H1 (cell line): ENCODE data around the gene DNAJB12. TPM values are rescaled to one million over a fixed set of nuclear protein-coding genes. Genes with fewer than 3 reads are reported as not detected.

Experiments
- BACH1 ChIP-seq: IDR thresholded peaks from 2 replicates; pipeline ENCODE4 v1.6.1; 2012; ENCODE audit warnings: low read length, improper control_type of control experiment
- polyA plus RNA-seq, 7 experiments: library from polyadenylated mRNA; depleted of rRNA in 3 of 7; stranded (reverse) in 5 of 7; unstranded in 2 of 7; fragments of >200 nt in 5 of 7; fragments of 200-250 nt in 2 of 7; gene quantifications; 1 replicate in 5 of 7; 2 replicates in 1 of 7; 4 replicates in 1 of 7; pipeline versions ENCODE4 v1.2.1 to v1.2.3, GENCODE V29; 2011 to 2013; ENCODE audit warnings: missing spikeins in 2 of 7, mixed read lengths in 2 of 7
- total RNA-seq: library from RNA; stranded (reverse); fragmentation: NEBNext Ultra II Directional; extraction: Animal tissue kit (Norgen Biotek cat#: 25700); gene quantifications from 2 replicates; pipeline ENCODE4 v1.2.1, GENCODE V29; 2021

The DNAJB12 gene
- total and polyA plus RNA-seq, 2 of the 8 experiments (the other 6 are each of a cell fraction or from before 2014, with no cell fraction given) = 10.8 to 20.5 TPM

DNA sequence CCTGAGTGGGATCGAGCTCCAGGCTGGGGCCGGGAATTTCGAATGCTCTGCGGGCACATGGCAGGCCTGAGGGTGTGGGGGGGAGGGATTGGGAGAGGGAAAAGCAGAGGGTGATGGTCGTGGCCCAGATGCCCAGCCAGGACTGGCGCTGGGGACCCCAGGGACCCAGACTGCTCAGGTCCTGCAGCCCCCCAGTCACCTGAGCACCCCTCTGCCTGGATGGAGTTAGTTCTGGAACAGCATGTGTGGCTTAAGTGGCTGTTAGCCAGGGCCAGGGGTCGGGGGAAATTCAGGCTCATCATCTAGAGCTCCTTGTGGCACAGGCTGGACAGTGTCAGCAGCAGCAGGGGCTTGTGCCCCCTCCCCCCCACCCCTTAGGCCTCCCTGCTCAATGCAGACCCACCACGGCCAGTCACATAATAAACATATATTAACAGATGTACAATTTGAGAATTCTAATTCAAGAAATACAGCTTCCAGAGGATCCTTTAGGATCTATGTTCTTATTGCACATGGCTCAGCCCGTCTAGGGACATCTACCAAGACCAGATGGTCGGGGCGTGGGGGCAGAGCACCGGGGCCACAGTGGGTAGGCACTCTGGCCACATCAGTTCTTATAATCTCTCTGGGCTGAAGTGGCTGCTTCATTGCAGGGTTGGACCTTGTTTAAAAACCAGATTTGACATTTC is 22.2 kb downstream of the DNAJB12 start (continued):
- no peak for TF ChIP-seq BACH1
